Measurements from ENCODE around the gene MYO5A. TPM values are rescaled to one million over a fixed set of nuclear protein-coding genes. Genes with fewer than 3 reads are reported as not detected.
A peak's percentile ranks its signal among the peaks of the same experiment; 100 is the strongest.

Gene MYO5A
- polyA plus RNA-seq, 1 donor (not counting 4 experiments of a cell fraction or from before 2014, with no cell fraction given) = 53.8 TPM

DNA sequence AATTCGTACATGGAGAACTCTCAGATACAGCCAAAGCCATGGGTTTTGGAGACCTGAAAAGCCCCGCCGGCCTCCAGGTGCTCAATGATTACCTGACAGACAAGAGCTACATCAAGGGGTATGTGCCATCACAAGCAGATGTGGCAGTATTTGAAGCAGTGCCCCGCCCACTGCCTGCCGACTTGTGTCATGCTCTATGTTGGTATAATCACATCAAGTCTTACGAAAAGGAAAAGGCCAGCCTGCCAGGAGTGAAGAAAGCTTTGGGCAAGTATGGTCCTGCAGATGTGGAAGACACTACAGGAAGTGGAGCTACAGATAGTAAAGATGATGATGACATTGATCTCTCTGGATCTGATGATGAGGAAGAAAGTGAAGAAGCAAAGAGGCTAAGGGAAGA lies 23.5 kb downstream of the MYO5A start:
- peaks cover 20% of the 10 kb centered on the region for H3K4me1 ChIP-seq (ENCODE audit: control insufficient read depth, extremely low read depth, insufficient read depth, low read length)
- FAIRE-seq = peak; percentile 55
- H3K4me2 ChIP-seq (ENCODE audit: control insufficient read depth, extremely low read depth, insufficient read depth, low read depth, low read length) = peak overlapping the region; percentile 58
- H3K27me3 ChIP-seq (ENCODE audit: control insufficient read depth, extremely low read depth, insufficient read depth, low read length) = no peaks in the 10 kb centered on the region
- no peaks in the 10 kb centered on the region for H3K36me3 ChIP-seq (ENCODE audit: control insufficient read depth in 2 of 2, extremely low read depth in 1 of 2, insufficient read depth in 2 of 2, low read length in 2 of 2)
- H4K20me1 ChIP-seq (ENCODE audit: control insufficient read depth, extremely low read depth, insufficient read depth, low read length) = no peaks in the 10 kb centered on the region
- no peak for DNase-seq (ENCODE audit: low read depth, low spot score)
- TF ChIP-seq, protein P1, sequence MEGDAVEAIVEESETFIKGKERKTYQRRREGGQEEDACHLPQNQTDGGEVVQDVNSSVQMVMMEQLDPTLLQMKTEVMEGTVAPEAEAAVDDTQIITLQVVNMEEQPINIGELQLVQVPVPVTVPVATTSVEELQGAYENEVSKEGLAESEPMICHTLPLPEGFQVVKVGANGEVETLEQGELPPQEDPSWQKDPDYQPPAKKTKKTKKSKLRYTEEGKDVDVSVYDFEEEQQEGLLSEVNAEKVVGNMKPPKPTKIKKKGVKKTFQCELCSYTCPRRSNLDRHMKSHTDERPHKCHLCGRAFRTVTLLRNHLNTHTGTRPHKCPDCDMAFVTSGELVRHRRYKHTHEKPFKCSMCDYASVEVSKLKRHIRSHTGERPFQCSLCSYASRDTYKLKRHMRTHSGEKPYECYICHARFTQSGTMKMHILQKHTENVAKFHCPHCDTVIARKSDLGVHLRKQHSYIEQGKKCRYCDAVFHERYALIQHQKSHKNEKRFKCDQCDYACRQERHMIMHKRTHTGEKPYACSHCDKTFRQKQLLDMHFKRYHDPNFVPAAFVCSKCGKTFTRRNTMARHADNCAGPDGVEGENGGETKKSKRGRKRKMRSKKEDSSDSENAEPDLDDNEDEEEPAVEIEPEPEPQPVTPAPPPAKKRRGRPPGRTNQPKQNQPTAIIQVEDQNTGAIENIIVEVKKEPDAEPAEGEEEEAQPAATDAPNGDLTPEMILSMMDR (optimal IDR thresholded peaks at IDR 0.05 in 1 of 3, IDR thresholded peaks at IDR 0.05 in 1 of 3, conservative IDR thresholded peaks at IDR 0.05 in 1 of 3; ENCODE audit: extremely low read depth in 1 of 3, insufficient read depth in 2 of 3, low read length in 3 of 3) = no peak
- TF ChIP-seq EZH2 (IDR thresholded peaks at IDR 0.05; ENCODE audit: low read length) = no peak
- H3K9me1 ChIP-seq (ENCODE audit: control insufficient read depth, extremely low read depth, insufficient read depth, low read length) = peaks cover 3% of the 10 kb centered on the region
- H3K4me3 ChIP-seq (ENCODE audit: control insufficient read depth in 2 of 3, extremely low read depth in 1 of 3, insufficient read depth in 2 of 3, low read depth in 1 of 3, low read length in 3 of 3) = no peak overlapping the region
- H3K9ac ChIP-seq (ENCODE audit: control insufficient read depth, extremely low read depth, insufficient read depth, low read length) = no peak overlapping the region
- H3K9me3 ChIP-seq (ENCODE audit: control insufficient read depth, low read depth, low read length) = no peaks in the 10 kb centered on the region
- dilution Hi-C loops (cut with MboI; ENCODE audit: extremely low pct_ligation_motif_present, low sequenced_read_pairs) = no loop called here
- H3K27ac ChIP-seq (ENCODE audit: control insufficient read depth, insufficient read depth, low read length) = peak overlapping the region; percentile 60
- peaks cover 56% of the 10 kb centered on the region for H3K79me2 ChIP-seq (ENCODE audit: control insufficient read depth, insufficient read depth, low read length)
- H2AFZ ChIP-seq (ENCODE audit: control insufficient read depth, low read length) = no peak overlapping the region

DNA sequence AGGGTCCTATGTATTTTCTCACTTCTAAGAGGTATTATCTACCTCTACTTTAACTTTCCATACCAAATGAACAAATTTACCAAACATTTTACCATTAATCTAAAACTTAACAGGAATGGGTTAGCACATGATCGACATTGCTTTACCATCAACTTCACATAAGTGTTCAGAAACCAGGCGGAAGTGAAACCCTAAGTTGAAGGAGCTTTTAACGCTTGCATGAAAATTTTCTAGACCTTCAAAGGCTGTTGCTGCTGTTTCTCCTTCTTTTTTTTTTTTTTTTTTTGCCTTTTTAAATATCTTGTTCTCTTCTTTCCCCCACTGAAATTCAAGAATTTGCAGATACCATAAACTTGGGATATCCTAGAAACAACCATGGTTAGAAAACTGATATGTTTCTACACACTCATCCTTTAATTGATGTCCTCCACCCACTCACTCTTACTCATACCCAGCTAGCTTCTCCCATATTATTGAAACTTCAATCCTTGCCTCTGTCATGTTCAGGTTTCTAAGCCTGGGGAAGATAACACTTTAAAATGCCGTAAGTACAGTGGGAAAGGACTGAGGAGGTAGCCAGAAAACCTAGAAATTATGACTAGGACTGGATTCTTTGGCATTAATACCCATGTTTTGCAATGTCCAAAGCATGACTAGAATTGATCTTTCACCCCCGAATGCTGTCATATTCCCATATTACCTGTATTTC lies 24.7 kb downstream of the MYO5A start:
- Histone ChIP-seq H3K4me1 (ENCODE audit: control insufficient read depth, extremely low read depth, insufficient read depth, low read length) (peaks cover 20% of the 10 kb centered on the region), H3K36me3 (ENCODE audit: control insufficient read depth in 2 of 2, extremely low read depth in 1 of 2, insufficient read depth in 2 of 2, low read length in 2 of 2) (no peaks in the 10 kb centered on the region), H3K9me3 (ENCODE audit: control insufficient read depth, low read depth, low read length) (no peaks in the 10 kb centered on the region), H3K27ac (ENCODE audit: control insufficient read depth, insufficient read depth, low read length) (peak overlapping the region; percentile 46), H3K4me3 (ENCODE audit: control insufficient read depth in 2 of 3, extremely low read depth in 1 of 3, insufficient read depth in 2 of 3, low read depth in 1 of 3, low read length in 3 of 3) (peak overlapping the region in 1 of 3 experiments; percentile 8), H4K20me1 (ENCODE audit: control insufficient read depth, extremely low read depth, insufficient read depth, low read length) (no peaks in the 10 kb centered on the region), H3K9me1 (ENCODE audit: control insufficient read depth, extremely low read depth, insufficient read depth, low read length) (peaks cover 3% of the 10 kb centered on the region), H3K79me2 (ENCODE audit: control insufficient read depth, insufficient read depth, low read length) (peaks cover 57% of the 10 kb centered on the region), H3K27me3 (ENCODE audit: control insufficient read depth, extremely low read depth, insufficient read depth, low read length) (no peaks in the 10 kb centered on the region), H3K9ac (ENCODE audit: control insufficient read depth, extremely low read depth, insufficient read depth, low read length) (no peak overlapping the region), H3K4me2 (ENCODE audit: control insufficient read depth, extremely low read depth, insufficient read depth, low read depth, low read length) (peak overlapping the region; percentile 14), H2AFZ (ENCODE audit: control insufficient read depth, low read length) (no peak overlapping the region)
- TF ChIP-seq, protein P1 (optimal IDR thresholded peaks at IDR 0.05 in 1 of 3, IDR thresholded peaks at IDR 0.05 in 1 of 3, conservative IDR thresholded peaks at IDR 0.05 in 1 of 3; ENCODE audit: extremely low read depth in 1 of 3, insufficient read depth in 2 of 3, low read length in 3 of 3) = no peak
- no peak for TF ChIP-seq EZH2 (IDR thresholded peaks at IDR 0.05; ENCODE audit: low read length)
- FAIRE-seq = no peak
- DNase-seq (ENCODE audit: low read depth, low spot score) = no peak
- dilution Hi-C loops (cut with MboI; ENCODE audit: extremely low pct_ligation_motif_present, low sequenced_read_pairs) = no loop called here
